Measurements from ENCODE around the gene DLST.

DLST gene

GRCh38 chr14:74936731-74937130, 55.0 kb downstream of the DLST start:
- in situ Hi-C loops (cut with MboI; ENCODE audit: low sequenced_read_pairs) = no loop called here

- in situ Hi-C loops (cut with MboI; ENCODE audit: low sequenced_read_pairs) = no loop called here
These were observed 55.5 kb downstream of the DLST start for GRCh38 chr14:74937171-74937570.

- in situ Hi-C loops (cut with MboI; ENCODE audit: low sequenced_read_pairs) = no loop called here
These were observed 57.1 kb downstream of the DLST start for GRCh38 chr14:74938531-74939495.

GRCh38 chr14:74940956-74941565, 59.3 kb downstream of the DLST start:
- in situ Hi-C loops (cut with MboI; ENCODE audit: low sequenced_read_pairs) = no loop called here

GRCh38 chr14:74941676-74942097, 60.0 kb downstream of the DLST start:
- in situ Hi-C loops (cut with MboI; ENCODE audit: low sequenced_read_pairs) = no loop called here

GRCh38 chr14:74942181-74942580, 60.5 kb downstream of the DLST start:
- in situ Hi-C loops (cut with MboI; ENCODE audit: low sequenced_read_pairs) = no loop called here

GRCh38 chr14:74942608-74943007, 60.9 kb downstream of the DLST start:
- in situ Hi-C loops (cut with MboI; ENCODE audit: low sequenced_read_pairs) = no loop called here

GRCh38 chr14:74945261-74945851, 63.6 kb downstream of the DLST start:
- in situ Hi-C loops (cut with MboI; ENCODE audit: low sequenced_read_pairs) = no loop called here

- in situ Hi-C loops (cut with MboI; ENCODE audit: low sequenced_read_pairs) = no loop called here
These were observed 64.3 kb downstream of the DLST start for GRCh38 chr14:74945852-74946658.

- in situ Hi-C loops (cut with MboI; ENCODE audit: low sequenced_read_pairs) = no loop called here
These were observed 65.1 kb downstream of the DLST start for GRCh38 chr14:74946659-74947281.

- in situ Hi-C loops (cut with MboI; ENCODE audit: low sequenced_read_pairs) = no loop called here
These were observed 65.9 kb downstream of the DLST start for GRCh38 chr14:74947353-74948227.

- in situ Hi-C loops (cut with MboI; ENCODE audit: low sequenced_read_pairs) = no loop called here
These were observed 66.8 kb downstream of the DLST start for GRCh38 chr14:74948228-74949175.

- in situ Hi-C loops (cut with MboI; ENCODE audit: low sequenced_read_pairs) = no loop called here
These were observed 67.5 kb downstream of the DLST start for GRCh38 chr14:74949191-74949601.

- in situ Hi-C loops (cut with MboI; ENCODE audit: low sequenced_read_pairs) = no loop called here
These were observed 68.3 kb downstream of the DLST start for GRCh38 chr14:74949859-74950573.

- in situ Hi-C loops (cut with MboI; ENCODE audit: low sequenced_read_pairs) = no loop called here
These were observed 69.2 kb downstream of the DLST start for GRCh38 chr14:74950795-74951442.

GRCh38 chr14:74951443-74952179, 69.9 kb downstream of the DLST start:
- in situ Hi-C loops (cut with MboI; ENCODE audit: low sequenced_read_pairs) = no loop called here

Measured in hTERT RPE-1 (cell line).